GM18858 (cell line): ENCODE data around the gene XRCC1.

Source experiments
- ATAC-seq: cut with Tn5 transposase; IDR thresholded peaks from one replicate; pipeline ENCODE4 v1.9.1; 2021; ENCODE audit not compliant: unreplicated experiment

XRCC1 gene, protein sequence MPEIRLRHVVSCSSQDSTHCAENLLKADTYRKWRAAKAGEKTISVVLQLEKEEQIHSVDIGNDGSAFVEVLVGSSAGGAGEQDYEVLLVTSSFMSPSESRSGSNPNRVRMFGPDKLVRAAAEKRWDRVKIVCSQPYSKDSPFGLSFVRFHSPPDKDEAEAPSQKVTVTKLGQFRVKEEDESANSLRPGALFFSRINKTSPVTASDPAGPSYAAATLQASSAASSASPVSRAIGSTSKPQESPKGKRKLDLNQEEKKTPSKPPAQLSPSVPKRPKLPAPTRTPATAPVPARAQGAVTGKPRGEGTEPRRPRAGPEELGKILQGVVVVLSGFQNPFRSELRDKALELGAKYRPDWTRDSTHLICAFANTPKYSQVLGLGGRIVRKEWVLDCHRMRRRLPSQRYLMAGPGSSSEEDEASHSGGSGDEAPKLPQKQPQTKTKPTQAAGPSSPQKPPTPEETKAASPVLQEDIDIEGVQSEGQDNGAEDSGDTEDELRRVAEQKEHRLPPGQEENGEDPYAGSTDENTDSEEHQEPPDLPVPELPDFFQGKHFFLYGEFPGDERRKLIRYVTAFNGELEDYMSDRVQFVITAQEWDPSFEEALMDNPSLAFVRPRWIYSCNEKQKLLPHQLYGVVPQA

DNA sequence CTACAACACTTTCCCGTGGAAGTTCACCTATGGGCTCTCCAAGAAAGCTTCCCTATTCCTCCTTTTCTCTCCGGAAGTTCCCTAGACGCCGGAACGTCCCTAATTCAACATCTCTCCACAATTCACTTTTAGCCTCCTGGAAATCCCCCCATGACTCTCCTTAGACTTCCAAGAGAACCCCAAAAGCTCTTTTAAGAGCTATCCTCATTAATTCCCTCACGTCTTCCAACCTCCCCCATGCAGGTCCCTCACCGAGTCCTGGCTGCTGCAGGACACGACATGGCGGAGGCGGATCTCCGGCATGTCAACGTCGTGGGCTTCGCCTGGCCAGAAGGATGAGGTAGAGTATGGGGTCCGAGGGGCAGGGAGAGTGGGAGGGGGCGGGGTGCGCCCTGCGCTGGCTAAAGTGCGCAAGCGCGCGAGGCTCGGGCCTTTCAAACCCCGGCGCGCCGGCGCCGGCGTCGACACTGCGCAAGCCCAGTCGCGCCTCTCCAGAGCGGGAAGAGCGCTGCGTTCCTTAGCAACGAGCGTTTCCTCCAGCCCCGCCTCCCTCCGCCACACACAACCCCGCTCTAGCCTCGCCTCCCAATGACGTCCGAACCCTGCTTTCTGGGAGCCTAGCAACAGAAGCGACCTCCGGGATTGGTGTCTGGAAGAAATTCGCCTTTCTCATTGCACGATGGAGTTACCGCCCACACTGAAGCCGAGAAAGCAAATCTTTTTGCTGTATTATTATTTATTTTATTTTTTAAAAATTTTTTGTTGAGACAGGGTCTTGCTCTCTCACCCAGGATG, at the start of gene XRCC1, which contains the start of gene PINLYP:
Gene XRCC1, minus strand, starts transcription at position 372 of the 795 bp plus-strand sequence. Its CDS starts 69 bp downstream, at position 303.
Gene PINLYP, plus strand, starts transcription at position 646 of the 795 bp plus-strand sequence. CDS start 1,391 bp downstream, outside the sequence.
- ATAC-seq = peak; percentile 82

DNA sequence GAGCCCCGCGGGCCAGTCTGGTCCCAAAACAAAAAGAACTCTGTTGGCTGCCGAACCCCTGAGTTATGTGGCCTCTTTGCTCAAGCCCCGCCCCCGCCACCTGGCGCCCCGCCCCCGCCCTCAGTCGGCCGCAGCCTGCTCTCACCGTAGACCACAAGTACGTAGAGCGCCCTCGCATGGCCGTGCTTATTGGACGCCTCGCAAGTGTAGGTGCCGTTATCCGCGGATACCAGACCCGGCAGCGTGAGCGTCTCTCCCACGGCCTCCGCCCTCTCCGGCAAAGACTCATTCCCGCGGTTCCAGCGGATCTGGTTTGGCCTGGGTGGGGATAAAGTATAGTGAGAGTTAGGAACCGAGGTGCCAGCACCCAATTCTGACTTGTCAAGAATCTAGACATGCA, 49.6 kb upstream of the XRCC1 start:
- ATAC-seq = no peak

DNA sequence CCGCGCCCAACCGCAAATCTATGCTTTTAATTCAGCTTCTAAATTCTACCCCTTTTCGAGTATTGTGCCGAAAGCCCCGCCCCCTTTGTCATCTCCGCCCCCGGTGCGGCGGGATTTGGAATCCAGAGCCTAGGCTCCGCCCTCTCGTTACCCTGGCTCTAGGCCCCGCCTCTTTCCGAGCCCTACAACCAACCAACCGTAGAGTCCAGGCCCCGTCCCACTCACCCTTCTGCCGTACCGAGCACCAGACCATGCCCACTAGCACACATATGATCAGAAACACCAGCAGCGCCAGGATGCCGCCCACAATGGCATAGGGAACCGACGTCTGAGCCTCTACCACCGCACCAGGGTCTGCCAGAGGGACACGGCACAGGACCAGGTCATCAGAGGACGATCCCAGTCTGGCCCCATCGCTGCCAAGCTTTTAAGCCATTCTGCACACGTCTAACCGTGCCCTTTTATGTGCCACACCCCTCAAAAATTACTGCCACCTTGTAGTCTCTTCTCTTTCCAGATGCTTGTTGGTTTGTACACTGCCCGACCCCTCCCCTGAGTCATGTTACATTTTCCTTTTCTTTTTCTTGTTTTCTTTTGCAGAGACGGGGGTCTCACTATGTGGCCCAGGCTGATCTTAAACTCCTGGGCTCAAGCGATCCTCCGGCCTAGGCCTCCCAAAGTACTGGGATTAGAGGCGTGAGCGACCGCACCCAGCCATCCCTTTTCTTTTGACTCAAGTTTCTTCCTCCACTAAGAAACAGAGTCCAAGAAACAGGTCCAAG, 48.8 kb upstream of the XRCC1 start:
- no peak for ATAC-seq

DNA sequence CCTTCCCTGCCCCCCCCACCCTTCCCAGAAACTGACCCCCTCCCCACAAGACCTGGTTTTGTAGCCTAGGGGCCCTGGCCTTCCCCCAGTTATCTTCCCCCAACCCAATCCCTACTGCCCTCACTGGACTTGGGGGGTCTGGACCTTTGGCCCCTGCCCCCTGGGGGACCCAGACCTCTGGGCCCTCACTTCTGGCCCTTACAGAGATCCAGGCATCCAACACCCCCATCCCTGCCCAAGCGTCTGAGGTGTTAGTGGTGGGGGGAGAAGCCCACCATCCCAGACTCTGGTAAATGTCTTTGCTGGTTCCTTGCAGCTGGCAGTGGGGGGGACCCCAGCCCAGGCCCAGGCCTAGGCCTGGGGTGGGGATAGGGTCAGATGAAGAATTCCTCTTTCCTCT, 47.6 kb upstream of the XRCC1 start:
- no peak for ATAC-seq

DNA sequence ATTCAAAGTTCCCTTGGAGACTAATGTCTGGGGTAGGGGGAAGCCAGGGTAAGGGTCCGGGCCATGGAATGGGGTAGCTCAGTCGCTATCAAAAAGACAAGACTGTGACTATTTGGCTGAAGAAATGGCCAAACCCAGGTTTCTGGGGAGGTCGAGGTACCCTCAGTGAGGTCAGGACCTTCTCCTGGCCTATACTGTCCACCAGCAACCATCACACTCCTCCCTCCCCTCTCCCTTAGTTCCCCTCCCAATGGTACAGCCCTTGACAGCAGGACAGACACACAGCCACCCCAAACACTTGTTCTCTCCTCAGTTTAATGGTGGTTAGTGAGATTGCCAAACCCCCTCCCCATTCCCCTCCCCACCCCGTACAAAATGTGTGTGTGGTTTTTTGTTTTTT, 46.7 kb upstream of the XRCC1 start:
- no peak for ATAC-seq

DNA sequence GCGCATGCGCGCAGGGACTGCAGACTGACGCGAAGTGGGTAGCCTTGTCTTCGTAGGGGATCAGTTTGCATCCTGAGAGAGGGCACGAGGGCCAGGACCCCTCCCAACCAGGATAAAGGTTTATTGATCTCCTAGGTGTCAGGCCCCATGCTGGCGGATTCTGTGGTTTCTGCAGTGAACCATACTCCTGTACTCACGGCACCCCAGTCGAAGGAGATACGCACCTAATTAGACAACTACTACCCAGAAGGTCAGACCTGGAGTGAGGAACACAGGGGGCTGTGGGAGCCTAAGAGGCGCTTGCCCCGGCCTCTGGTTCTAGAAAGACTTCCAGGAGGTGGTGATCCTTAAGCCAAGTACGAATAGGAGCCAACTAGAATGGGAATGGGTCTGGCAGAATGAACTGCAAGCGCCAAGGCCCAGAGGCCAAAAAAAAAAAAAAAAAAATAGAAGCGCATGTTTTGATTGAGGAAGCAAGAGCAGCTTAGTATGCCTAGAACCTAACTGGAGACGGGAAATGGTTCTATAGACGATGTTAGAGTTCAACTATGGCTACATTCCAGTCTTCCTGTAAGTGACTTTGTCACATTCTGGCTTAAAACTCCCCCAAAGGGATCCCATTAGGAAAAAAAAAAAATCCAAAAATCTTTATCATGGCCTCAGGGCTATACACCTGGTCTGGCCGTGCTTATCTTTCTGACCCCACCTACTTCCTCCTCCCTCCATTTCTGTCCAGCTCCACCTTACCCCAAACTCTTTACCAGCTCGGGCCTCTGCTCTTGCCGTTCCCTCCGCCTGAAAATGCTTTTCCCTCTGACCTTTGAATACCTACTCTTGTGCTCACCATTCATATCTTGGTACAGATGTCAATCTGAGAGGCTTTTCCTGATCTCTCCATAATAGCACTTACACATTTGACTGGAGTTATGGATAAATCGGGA, 45.0 kb upstream of the XRCC1 start:
- ATAC-seq = no peak

DNA sequence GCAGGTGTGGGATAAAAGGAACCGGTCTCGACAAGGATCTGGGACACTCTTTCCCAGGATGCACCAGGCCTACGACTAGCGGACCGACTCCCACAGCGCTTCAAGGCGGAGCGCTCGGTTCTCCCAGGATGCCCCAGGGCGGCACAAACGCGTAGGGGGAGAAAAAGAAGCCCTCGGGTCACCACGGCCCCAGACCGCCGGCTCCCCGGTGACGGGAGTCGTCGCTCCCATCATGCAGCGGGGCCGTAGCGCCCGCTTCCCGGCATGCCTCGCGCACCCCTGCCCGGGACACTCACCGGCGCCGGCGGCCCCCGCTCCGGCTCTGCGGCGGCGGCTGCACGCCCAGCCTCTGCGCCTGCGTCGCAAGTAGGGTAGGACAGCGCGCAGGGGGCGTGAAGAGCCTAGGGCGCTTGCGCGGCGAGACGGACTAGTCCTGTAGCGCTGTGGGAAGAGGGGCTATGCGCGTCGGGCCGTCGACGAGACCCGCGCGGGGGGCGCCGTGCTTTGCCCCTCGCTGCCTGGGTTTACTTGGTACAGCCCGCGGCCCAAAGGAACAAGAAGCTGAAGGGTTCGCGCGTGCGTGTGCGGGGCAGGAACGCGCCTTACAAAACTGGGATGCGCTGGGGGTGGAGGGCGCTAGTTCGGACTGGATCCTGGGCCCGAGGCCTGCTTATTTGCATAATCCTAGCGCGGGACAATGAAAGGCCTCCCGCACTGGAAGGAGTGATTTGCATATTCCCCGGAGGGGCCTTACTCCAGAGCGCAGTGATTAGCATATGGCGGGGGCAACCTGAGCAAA, 44.1 kb upstream of the XRCC1 start, which contains the start of gene ZNF428:
Gene ZNF428, minus strand, starts transcription at position 368 of the 799 bp plus-strand sequence. CDS start 5,325 bp downstream, outside the sequence.
- peak; percentile 67 for ATAC-seq

DNA sequence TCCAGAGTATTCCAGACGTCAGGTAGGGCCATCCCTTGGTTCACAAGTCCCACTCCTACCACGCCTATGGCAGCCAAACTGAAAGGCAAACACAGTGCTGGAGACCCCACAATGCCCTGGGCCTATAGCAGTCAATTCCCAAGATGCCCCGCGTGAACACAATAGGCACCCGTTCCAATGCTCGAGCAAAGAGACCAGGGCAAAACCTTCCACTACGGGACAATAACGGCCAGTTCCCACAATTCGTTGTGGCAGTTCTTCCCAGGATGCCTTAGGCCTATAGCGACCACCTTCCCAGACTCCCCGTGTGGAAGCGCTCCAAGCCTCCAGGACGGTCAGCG, 43.6 kb upstream of the XRCC1 start:
- no peak for ATAC-seq

DNA sequence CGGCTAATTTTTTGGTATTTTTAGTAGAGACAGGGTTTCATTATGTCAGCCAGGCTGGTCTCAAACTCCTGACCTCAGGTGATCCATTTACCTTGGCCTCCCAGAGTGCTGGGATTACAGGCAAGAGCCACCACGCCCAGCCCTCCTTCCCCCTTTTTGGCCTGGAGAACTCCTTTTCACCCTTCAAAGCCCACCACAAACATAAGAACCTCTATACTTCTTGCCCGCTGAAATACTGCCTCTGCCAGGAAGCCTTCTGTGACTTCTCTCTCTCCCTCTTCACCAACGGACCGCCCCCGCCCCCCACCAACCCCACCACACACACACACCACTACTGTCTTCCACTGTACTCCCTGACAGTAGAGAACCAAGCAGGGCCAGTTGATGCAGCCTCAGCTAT, 41.6 kb upstream of the XRCC1 start:
- no peak for ATAC-seq

DNA sequence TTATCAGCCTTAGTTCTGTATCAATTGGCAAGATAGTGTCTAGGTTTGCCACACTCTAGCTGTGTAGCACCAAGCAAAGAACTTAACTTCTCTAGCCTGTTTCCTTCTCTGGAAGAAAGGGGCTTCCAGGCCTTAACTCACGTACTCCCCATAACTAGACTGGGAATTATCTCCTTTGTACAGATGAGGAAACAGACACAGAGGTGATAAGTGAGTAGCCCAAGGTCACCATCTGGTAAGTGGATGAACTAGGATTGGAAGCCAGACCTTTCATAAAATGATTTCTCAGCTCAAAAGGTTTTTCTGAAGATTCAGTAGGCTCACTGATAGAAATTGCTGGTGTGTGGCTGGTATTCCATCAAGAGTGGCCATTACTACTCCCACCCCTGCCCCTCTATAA, 41.0 kb upstream of the XRCC1 start:
- no peak for ATAC-seq

DNA sequence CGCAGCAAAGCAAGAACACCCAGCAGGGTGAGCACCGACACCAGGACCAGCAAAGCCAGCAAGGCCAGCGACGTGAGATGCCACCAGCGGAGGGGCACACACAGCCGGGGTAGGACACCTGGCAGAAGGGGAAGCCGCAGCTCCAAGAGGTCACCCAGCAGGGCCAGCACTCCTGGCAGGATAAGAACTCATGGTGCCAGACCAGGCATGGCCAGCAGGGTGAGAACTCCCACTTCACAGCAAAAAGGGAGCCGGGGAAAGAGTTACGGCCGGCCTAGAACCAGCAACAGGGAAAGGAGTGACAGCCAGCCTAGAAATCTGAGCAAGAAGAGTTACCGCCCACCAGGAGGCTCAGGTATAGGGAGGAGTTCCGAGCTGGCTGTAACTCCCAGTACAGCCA, 37.0 kb upstream of the XRCC1 start:
- no peak for ATAC-seq

DNA sequence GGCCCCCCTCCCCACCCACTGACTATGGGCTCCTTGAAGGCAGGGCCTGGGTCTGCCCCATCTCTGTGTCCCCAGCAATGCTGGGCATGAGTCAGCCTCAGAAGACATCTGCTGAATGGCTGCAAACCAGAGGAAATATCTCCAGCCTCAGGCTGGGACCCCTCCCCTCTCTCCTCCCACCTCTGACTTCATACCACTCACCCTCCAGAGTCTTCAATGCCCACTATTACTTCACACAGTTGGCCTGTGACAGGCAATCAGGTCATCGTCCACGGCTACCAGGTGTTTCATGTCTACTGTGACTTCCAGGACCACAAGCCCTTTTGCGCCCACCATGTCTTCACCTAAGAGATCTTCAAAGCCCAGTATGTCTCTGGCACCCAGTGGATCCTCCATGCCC, 36.5 kb upstream of the XRCC1 start, which contains the start of gene SRRM5:
Gene SRRM5, plus strand, starts transcription at position 301 of the 400 bp plus-strand sequence. Its CDS starts 34 bp downstream, at position 335.
- no peak for ATAC-seq

DNA sequence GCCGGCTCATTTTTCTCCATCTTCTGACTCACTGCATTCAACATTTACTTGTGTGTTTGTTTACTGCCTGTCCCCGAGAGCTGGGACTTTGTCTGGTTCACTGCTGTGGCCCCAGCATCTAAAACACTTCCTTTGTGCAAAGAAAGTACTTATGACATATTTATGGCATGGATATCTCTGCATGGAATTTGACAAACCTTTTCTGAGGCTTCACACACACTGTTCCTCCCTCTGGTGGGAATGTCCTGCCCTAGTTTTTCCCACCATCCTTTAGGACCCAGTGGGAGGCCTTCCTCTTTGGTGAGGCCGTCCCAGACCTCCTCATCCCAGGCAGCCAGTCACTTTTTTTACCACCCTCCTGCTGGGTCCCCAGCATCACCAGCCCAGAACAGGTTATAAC, 35.2 kb upstream of the XRCC1 start:
- no peak for ATAC-seq

DNA sequence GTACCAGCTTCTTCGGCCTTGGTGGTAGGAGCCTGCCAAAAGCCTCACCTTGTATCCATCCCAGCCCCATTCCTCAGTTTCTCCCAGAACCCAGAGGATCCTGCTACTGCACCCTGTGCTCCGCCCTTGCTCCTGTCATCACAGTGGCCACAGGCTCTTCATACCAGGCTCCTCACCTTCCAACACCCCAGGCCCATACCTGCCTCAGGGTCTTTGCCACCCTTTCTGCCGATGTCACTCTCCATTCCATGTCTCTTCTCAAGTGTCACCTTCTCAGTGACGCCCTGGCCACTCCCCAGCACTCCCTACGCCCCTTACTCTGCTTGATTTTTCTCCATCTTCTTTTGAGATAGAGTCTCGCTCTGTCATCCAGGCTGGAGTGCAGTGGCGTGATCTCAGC, 34.5 kb upstream of the XRCC1 start:
- no peak for ATAC-seq

DNA sequence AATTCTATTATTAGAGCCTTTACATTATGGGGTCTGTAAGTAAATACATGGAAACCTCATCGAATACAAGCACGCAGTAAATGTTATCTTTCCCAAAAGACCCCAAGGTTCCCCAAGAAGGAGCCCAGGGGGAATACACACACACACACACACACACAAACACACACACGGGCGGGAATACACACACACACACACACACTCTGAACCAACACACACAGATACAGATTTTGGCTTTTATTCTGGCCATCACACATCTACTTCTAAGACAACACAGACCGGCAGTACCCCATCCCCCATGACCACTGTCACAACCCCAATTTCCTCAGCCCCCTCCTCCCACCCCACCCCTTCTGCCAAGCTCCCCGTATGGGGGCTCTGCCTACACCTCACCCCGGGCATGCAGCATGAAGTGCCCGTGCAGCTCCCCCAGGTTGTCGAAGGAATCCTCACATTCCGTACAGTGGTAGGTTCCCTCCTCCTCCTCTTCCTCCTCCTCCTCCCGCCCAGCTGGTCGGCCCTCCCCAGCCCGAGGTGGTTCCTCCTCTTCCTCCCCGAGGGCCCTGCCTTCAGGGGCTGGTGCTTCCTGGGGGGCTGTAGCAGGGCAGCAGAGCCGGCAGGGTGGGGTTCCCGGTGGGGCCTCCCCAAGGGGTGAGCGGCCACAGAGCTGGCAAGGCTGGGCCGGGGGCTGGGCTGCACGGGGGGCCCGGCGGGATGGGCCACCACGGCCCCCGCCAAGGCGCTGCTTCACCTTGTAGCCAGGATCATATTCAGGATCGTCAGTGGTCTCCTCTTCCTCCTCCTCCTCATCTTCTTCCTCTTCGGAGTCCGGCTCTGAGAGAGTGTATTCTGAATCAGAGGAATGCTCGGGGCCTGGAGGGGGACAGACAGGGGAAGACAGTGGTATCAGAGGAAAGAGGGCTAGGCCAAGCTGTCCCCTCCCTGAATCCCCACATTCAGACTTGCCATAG, 32.2 kb upstream of the XRCC1 start:
- no peak for ATAC-seq

DNA sequence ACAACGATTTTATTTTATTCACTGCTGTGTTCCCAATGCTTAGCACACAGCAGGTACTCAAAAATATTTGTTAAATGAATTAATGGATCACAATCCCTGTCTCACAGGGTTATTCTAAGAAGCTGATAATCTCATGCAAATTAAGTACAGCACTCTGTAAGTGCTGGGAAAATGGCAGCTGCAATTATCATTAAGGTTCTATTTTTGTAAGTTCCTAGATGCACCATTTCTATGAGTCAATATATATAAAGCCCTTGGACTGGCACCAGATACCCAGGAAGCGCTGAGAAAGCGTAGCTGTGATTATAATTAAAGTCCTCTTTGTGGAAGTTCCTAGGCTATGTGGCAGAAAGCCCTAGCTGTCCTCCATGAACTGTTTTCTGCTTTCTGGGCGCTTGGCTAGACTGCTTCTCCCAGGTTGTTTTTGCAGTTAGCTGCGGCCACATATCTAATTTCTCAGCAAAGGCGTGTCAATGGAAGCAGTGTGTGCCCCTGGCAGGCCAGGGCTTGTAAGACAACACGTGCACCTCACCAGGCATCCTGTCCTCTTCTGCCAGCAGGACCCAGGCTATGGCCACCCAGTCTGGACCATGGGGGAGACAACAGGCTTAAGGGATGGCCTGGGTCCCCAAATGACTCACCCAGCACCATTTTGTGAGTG, 31.4 kb upstream of the XRCC1 start:
- no peak for ATAC-seq
